GM19035 (cell line): ENCODE measurements around the gene AGFG1.

Experiments used
- ATAC-seq: cut with Tn5 transposase; IDR thresholded peaks from one replicate; pipeline ENCODE4 v1.9.1; 2021; ENCODE audit not compliant: unreplicated experiment

Gene AGFG1

GRCh38 chr2:227606476-227606875 is 134.5 kb downstream of the AGFG1 start:
- no peak for ATAC-seq

GRCh38 chr2:227607941-227608340 is 136.0 kb downstream of the AGFG1 start:
- ATAC-seq, result no peak

- ATAC-seq, result no peak
Observed at GRCh38 chr2:227608561-227609338, 136.8 kb downstream of the AGFG1 start.

GRCh38 chr2:227610123-227610522 is 138.2 kb downstream of the AGFG1 start:
- ATAC-seq, result no peak
